ENCODE measurements around the gene PCDHGA5.

- TF ChIP-seq CTCF (IDR thresholded peaks at IDR 0.05) (no peak), POLR2A (IDR thresholded peaks at IDR 0.05) (no peak)
Measured at GRCh38 chr5:141356133-141356532, 7.8 kb upstream of the PCDHGA5 start.
